PC-3 (cell line): ENCODE measurements around the gene ENTREP1. TPM values are rescaled to one million over a fixed set of nuclear protein-coding genes. Genes with fewer than 3 reads are reported as not detected.
"Not testable (repeated sequence)": the region's sequence is repeated elsewhere in the genome, so short reads cannot be mapped to it uniquely, and the experiment has no call there.

Source experiments
- ATAC-seq: fragments of 200-7000 bp; cut with Tn5 transposase; 2 replicates; pipeline ENCODE4 v1.9.1; 2020; ENCODE audit warnings: mild to moderate bottlenecking, moderate library complexity
- BruUV-seq: library from RNA; stranded (reverse); fragments of 400-500 nt; replicated peaks from 2 replicates; lab custom pipeline; 2021; lab: Mats Ljungman, UMichigan
- CTCF ChIA-PET: fragments of 300-600 bp; sonication (Branson Sonifier 250); formaldehyde crosslinking; loops from one replicate; lab custom pipeline; 2022; ENCODE audit warnings: antibody characterized with exemption; lab: Charles Lee
- POLR2A ChIA-PET: fragments of 300-600 bp; sonication (Branson Sonifier 250); formaldehyde crosslinking; loops from one replicate; lab custom pipeline; 2022; ENCODE audit warnings: antibody characterized with exemption; ENCODE audit not compliant: unreplicated experiment; lab: Charles Lee
- DNase-seq: peaks from one replicate; pipeline ENCODE4 v3.0.0-alpha.2; 2015
- H2AFZ ChIP-seq: fragments of 300-600 bp; sonication (generic); 2 replicates; pipeline ENCODE4 v1.6.0; 2016; ENCODE audit warnings: antibody characterized with exemption, low read length
- H3F3A ChIP-seq: fragments of 300-600 bp; sonication (generic); one replicate; pipeline ENCODE4 v1.6.0; 2017; ENCODE audit warnings: antibody characterized with exemption, low read length, control low read depth, mild to moderate bottlenecking; ENCODE audit not compliant: unreplicated experiment
- H3K27ac ChIP-seq: fragments of 300-600 bp; sonication (generic); 2 replicates; pipeline ENCODE4 v1.5.1; 2016; ENCODE audit warnings: mild to moderate bottlenecking, low read length
- H3K27me3 ChIP-seq: fragments of 300-600 bp; sonication (generic); 2 replicates; pipeline ENCODE4 v1.6.1; 2016; ENCODE audit warnings: low read length, mixed read lengths
- H3K36me3 ChIP-seq: fragments of 300-600 bp; sonication (generic); 2 replicates; pipeline ENCODE4 v1.6.1; 2016; ENCODE audit warnings: low read depth, mixed run types, low read length, mixed read lengths
- H3K4me1 ChIP-seq: fragments of 300-600 bp; sonication (generic); 2 replicates; pipeline ENCODE4 v1.5.1; 2016; ENCODE audit warnings: low read length; ENCODE audit not compliant: insufficient read depth
- H3K4me2 ChIP-seq: fragments of 300-600 bp; sonication (generic); 2 replicates; pipeline ENCODE4 v1.6.0; 2016; ENCODE audit warnings: low read length
- H3K4me3 ChIP-seq: fragments of 300-600 bp; sonication (generic); 2 replicates; pipeline ENCODE4 v1.5.1; 2016; ENCODE audit warnings: mild to moderate bottlenecking, low read length, mixed read lengths
- H3K79me2 ChIP-seq: fragments of 300-600 bp; sonication (generic); 2 replicates; pipeline ENCODE4 v1.6.1; 2017; ENCODE audit warnings: low read length, mixed read lengths
- H3K9ac ChIP-seq: fragments of 300-600 bp; sonication (generic); 2 replicates; pipeline ENCODE4 v1.6.0; 2016; ENCODE audit warnings: mild to moderate bottlenecking, low read length
- H3K9me2 ChIP-seq: fragments of 300-600 bp; sonication (generic); replicated peaks from 2 replicates; pipeline ENCODE4 v1.6.1; 2016; ENCODE audit warnings: mixed run types, low read length, mixed read lengths
- H3K9me3 ChIP-seq: fragments of 300-600 bp; sonication (generic); 2 replicates; pipeline ENCODE4 v1.6.1; 2016; ENCODE audit warnings: low read length, mixed read lengths
- H4K20me1 ChIP-seq: fragments of 300-600 bp; sonication (generic); 2 replicates; pipeline ENCODE4 v1.6.1; 2016; ENCODE audit warnings: low read length, mixed read lengths
- EZH2 ChIP-seq: fragments of 300-600 bp; sonication (generic); IDR thresholded peaks from one replicate; pipeline ENCODE4 v1.6.1; 2017; ENCODE audit warnings: antibody characterized with exemption, mild to moderate bottlenecking, low read length; ENCODE audit not compliant: unreplicated experiment
- EZH2phosphoT487 ChIP-seq: fragments of 300-600 bp; sonication (generic); IDR thresholded peaks from 2 replicates; pipeline ENCODE4 v1.6.1; 2018; ENCODE audit warnings: mild to moderate bottlenecking, antibody characterized with exemption, low read length, borderline replicate concordance
- intact Hi-C: fragments of 100-400 bp; cut with micrococcal nuclease; formaldehyde crosslinking; loops from 2 replicates; pipeline ENCODE4 v1.9.0; 2023
- total RNA-seq: library from RNA; depleted of rRNA; stranded (reverse); fragments of >200 nt; gene quantifications from 2 replicates; pipeline ENCODE4 v1.2.3, GENCODE V29; 2014; rRNA removed
- TF ChIP-seq, protein P1 (sequence below): fragments of 300-600 bp; sonication (generic); conservative IDR thresholded peaks from 2 replicates; pipeline ENCODE4 v1.5.1; 2017; ENCODE audit warnings: antibody characterized with exemption, low read depth, mild to moderate bottlenecking, low read length

Gene ENTREP1
- total RNA-seq, 1 experiment from 2014 or later, result 0.36 TPM

- no TSS peak for BruUV-seq
- no peaks in the 10 kb centered on the region for H3K9me2 ChIP-seq
- no peak overlapping the region for H3K4me3 ChIP-seq
- POLR2A ChIA-PET, result no interaction called here
- no peak overlapping the region for H3K27ac ChIP-seq
- no peaks in the 10 kb centered on the region for H3K79me2 ChIP-seq
- H3K36me3 ChIP-seq, result no peaks in the 10 kb centered on the region
- H2AFZ ChIP-seq, result no peak overlapping the region
- TF ChIP-seq EZH2 (no peak), EZH2phosphoT487 (no peak)
- TF ChIP-seq, protein P1, sequence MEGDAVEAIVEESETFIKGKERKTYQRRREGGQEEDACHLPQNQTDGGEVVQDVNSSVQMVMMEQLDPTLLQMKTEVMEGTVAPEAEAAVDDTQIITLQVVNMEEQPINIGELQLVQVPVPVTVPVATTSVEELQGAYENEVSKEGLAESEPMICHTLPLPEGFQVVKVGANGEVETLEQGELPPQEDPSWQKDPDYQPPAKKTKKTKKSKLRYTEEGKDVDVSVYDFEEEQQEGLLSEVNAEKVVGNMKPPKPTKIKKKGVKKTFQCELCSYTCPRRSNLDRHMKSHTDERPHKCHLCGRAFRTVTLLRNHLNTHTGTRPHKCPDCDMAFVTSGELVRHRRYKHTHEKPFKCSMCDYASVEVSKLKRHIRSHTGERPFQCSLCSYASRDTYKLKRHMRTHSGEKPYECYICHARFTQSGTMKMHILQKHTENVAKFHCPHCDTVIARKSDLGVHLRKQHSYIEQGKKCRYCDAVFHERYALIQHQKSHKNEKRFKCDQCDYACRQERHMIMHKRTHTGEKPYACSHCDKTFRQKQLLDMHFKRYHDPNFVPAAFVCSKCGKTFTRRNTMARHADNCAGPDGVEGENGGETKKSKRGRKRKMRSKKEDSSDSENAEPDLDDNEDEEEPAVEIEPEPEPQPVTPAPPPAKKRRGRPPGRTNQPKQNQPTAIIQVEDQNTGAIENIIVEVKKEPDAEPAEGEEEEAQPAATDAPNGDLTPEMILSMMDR, result no peak
- peaks cover 4% of the 10 kb centered on the region; the same call in 1 of the 2 replicates for H3K27me3 ChIP-seq
- intact Hi-C loops, result no loop called here
- no peak overlapping the region for H3K4me2 ChIP-seq
- no peaks in the 10 kb centered on the region for H3F3A ChIP-seq
- no peak for DNase-seq
- H3K9ac ChIP-seq, result no peak overlapping the region
- CTCF ChIA-PET, result no interaction called here
- ATAC-seq, result no peak
- no peaks in the 10 kb centered on the region for H3K4me1 ChIP-seq
- H4K20me1 ChIP-seq, result no peaks in the 10 kb centered on the region
- no peaks in the 10 kb centered on the region for H3K9me3 ChIP-seq
These were observed 109.0 kb downstream of the ENTREP1 start for GRCh38 chr9:69433968-69434367.

DNA sequence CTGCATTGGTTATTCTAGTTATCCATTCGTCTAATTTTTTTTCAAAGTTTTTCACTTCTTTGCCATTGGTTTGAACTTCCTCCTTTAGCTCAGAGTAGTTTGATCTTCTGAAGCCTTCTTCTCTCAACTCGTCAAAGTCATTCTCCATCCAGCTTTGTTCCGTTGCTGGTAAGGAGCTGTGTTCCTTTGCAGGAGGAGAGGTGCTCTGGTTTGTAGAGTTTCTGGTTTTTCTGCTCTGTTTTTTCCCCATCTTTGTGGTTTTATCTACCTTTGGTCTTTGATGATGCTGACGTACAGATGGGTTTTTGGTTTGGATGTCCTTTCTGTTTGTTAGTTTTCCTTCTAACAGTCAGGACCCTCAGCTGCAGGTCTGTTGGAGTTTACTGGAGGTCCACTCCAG is 114.6 kb downstream of the ENTREP1 start:
- H3K36me3 ChIP-seq, H3K4me3 ChIP-seq, H3K27me3 ChIP-seq, H3K9me2 ChIP-seq, H3K27ac ChIP-seq, POLR2A ChIA-PET, H3K79me2 ChIP-seq, H3F3A ChIP-seq, H3K9ac ChIP-seq, DNase-seq, H3K9me3 ChIP-seq, H4K20me1 ChIP-seq, H2AFZ ChIP-seq, BruUV-seq, CTCF ChIA-PET, H3K4me2 ChIP-seq, intact Hi-C loops, H3K4me1 ChIP-seq, ATAC-seq: not testable (repeated sequence)

DNA sequence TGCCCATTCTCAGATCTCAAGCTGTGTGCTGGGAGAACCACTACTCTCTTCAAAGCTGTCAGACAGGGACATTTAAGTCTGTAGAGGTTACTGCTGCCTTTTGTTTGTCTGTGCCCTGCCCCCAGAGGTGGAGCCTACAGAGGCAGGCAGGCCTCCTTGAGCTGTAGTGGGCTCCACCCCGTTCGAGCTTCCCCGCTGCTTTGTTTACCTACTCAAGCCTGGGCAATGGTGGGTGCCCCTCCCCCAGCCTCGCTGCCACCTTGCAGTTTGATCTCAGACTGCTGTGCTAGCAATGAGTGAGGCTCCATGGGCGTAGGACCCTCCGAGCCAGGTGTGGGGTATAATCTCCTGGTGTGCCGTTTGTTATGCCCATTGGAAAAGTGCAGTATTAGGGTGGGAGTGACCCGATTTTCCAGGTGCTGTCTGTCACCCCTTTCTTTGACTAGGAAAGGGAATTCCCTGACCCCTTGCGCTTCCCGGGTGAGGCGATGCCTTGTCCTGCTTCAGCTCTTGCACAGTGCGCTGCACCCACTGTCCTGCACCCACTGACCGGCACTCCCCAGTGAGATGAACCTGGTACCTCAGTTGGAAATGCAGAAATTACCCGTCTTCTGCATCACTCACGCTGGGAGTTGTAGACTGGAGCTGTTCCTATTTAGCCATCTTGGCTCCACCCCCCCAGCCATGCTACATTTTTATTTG is 115.4 kb downstream of the ENTREP1 start:
- H4K20me1 ChIP-seq, H3K4me3 ChIP-seq, H2AFZ ChIP-seq, H3K27ac ChIP-seq, H3K79me2 ChIP-seq, H3K27me3 ChIP-seq, CTCF ChIA-PET, BruUV-seq, DNase-seq, H3K4me1 ChIP-seq, ATAC-seq, intact Hi-C loops, H3F3A ChIP-seq, H3K9me3 ChIP-seq, H3K9me2 ChIP-seq, H3K36me3 ChIP-seq, H3K9ac ChIP-seq, POLR2A ChIA-PET, H3K4me2 ChIP-seq: not testable (repeated sequence)

Other genes starting within 250 kb of the ENTREP1 start
- gene TJP2, start 150.9 kb upstream of the ENTREP1 start, total RNA-seq, result 106 and 124 TPM in 2 replicates